Esophagus (tissue), 2 donors: ENCODE data around the gene TRIM5. TPM values are rescaled to one million over a fixed set of nuclear protein-coding genes. Genes with fewer than 3 reads are reported as not detected.
"Not testable (repeated sequence)": the region's sequence is repeated elsewhere in the genome, so short reads cannot be mapped to it uniquely, and the experiment has no call there.

Source experiments
- H3K27ac ChIP-seq, 2 donors: one replicate each; pipeline ENCODE4 v1.5.1; 2013; ENCODE audit warnings: low read depth in 2 of 2, mild to moderate bottlenecking in 2 of 2, inconsistent platforms in 1 of 2, low read length in 1 of 2, moderate library complexity in 1 of 2
- H3K27me3 ChIP-seq, 2 donors: one replicate each; pipeline ENCODE4 v1.6.1; 2013; ENCODE audit warnings: low read length in 2 of 2, control low read depth in 1 of 2, mild to moderate bottlenecking in 1 of 2; ENCODE audit not compliant: insufficient read depth in 2 of 2, control insufficient read depth in 1 of 2
- H3K36me3 ChIP-seq, 2 donors: one replicate each; pipeline ENCODE4 v1.6.1; 2013; ENCODE audit warnings: low read length in 1 of 2; ENCODE audit not compliant: control insufficient read depth in 2 of 2, insufficient read depth in 2 of 2
- H3K4me1 ChIP-seq, 2 donors: one replicate each; pipeline ENCODE4 v1.6.1; 2013; ENCODE audit warnings: low read length in 1 of 2; ENCODE audit not compliant: control insufficient read depth in 2 of 2, insufficient read depth in 2 of 2
- H3K4me3 ChIP-seq, 2 donors: one replicate each; pipeline ENCODE4 v1.5.1; 2013; ENCODE audit warnings: low read length in 2 of 2, mild to moderate bottlenecking in 2 of 2, low read depth in 1 of 2, moderate library complexity in 1 of 2
- H3K9me3 ChIP-seq, 2 donors: one replicate each; pipeline ENCODE4 v1.6.1; 2013; ENCODE audit warnings: mild to moderate bottlenecking in 2 of 2, low read depth in 1 of 2, low read length in 1 of 2, moderate library complexity in 1 of 2; ENCODE audit not compliant: control insufficient read depth in 2 of 2, insufficient read depth in 1 of 2
- WGBS, 2 donors: extraction: QIAGEN DNeasy Blood & Tissue Kit; methylation state at CpG; one replicate each; pipeline ENCODE4 v1.1.7; 2013; 5-methylcytosine and 5-hydroxymethylcytosine counted together
- polyA plus RNA-seq, 2 donors: library from polyadenylated mRNA; stranded (reverse); fragments of 200-250 nt; gene quantifications; one replicate each; pipeline ENCODE4 v1.2.3, GENCODE V29; 2013
- donor health status: healthy with polysubstance abuse.
- donor health status: Bipolar disorder and iron deficiency.

The TRIM5 gene
- polyA plus RNA-seq, 2 donors = 5.8 to 6.7 TPM

- WGBS, 2 donors = 12 to 27% methylated on average over 5 of the region's 5 CpGs
- no peaks in the 10 kb centered on the region for H3K4me1 ChIP-seq
- peak overlapping the region; percentile 8 to 26 for H3K27ac ChIP-seq
- H3K36me3 ChIP-seq = no peaks in the 10 kb centered on the region
- H3K4me3 ChIP-seq = peak overlapping the region; percentile 16 to 54
- H3K9me3 ChIP-seq = no peaks in the 10 kb centered on the region
- no peaks in the 10 kb centered on the region for H3K27me3 ChIP-seq
Measured at GRCh38 chr11:5690736-5691135, 5.9 kb upstream of the TRIM5 start.

GRCh38 chr11:5690216-5690615, 5.3 kb upstream of the TRIM5 start:
- 5 to 10% methylated on average over 5 of the region's 5 CpGs for WGBS, 2 donors
- peak overlapping the region; percentile 36 to 54 for H3K4me3 ChIP-seq
- H3K27ac ChIP-seq = peak overlapping the region; percentile 83 to 96
- H3K9me3 ChIP-seq = no peaks in the 10 kb centered on the region
- no peaks in the 10 kb centered on the region for H3K4me1 ChIP-seq
- no peaks in the 10 kb centered on the region for H3K27me3 ChIP-seq
- no peaks in the 10 kb centered on the region for H3K36me3 ChIP-seq

DNA sequence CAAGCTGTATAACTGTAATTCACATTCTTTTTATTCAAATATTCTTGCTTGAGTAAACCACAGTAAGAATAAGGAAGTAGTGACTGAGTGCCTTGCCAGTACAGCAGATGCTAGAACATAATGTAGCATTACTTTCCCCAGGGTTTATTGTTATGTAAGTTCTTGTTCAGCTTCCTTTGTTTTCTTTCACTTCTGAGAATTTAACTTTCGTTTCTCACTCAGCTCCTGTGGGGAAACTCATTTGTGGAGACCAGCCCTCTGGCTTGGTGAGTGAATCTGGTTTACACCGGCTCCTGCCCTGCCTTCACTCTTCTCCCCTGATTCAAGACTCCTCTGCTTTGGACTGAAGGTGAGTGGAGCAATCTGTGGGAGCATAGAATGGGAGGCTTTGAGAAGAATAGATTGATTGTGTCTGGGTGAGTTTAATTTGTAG, 4.7 kb upstream of the TRIM5 start, which contains the start of gene TRIM22:
Gene TRIM22 (plus strand): TSS at position 240 of the 433 bp plus-strand sequence. CDS start 6,443 bp downstream, outside the sequence.
- Histone ChIP-seq H3K27me3 (no peaks in the 10 kb centered on the region), H3K36me3 (no peaks in the 10 kb centered on the region), H3K9me3 (no peaks in the 10 kb centered on the region), H3K4me3 (peak within 1 kb of the TSS; percentile 36 to 54), H3K27ac (peak within 1 kb of the TSS; percentile 83 to 96), H3K4me1 (no peaks in the 10 kb centered on the region)
- 5 to 12% methylated on average over 2 of the region's 2 CpGs for WGBS, 2 donors

- no peaks in the 10 kb centered on the region for H3K4me1 ChIP-seq
- H3K27ac ChIP-seq = no peak overlapping the region
- H3K36me3 ChIP-seq = no peaks in the 10 kb centered on the region
- H3K9me3 ChIP-seq = no peaks in the 10 kb centered on the region
- no peaks in the 10 kb centered on the region for H3K27me3 ChIP-seq
- WGBS, 2 donors = 90 to 94% methylated on average over 1 of the region's 1 CpG
- no peak overlapping the region for H3K4me3 ChIP-seq
Measured at GRCh38 chr11:5688482-5688881, 3.6 kb upstream of the TRIM5 start.

DNA sequence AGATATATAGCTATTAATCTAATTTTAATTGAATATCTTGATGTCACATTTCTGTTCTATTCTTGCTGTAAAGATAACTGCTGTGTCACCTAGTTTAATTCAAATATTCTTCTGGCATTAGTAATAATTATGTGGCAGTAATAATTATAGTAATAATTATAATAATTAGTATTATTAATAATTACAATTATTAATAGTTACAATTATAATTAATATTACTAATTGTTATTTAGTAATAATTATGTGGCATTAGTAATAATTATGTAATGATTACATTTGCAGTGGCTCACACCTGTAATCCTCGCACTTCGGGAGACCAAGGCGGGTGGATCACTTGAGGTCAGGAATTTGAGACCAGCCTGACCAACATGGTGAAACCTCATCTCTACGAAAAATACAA, 1.6 kb upstream of the TRIM5 start:
- H3K9me3 ChIP-seq = no peaks in the 10 kb centered on the region
- no peak overlapping the region for H3K4me3 ChIP-seq
- H3K4me1 ChIP-seq = peaks cover 2 to 3% of the 10 kb centered on the region in 2 donors
- H3K27ac ChIP-seq = no peak overlapping the region
- no peaks in the 10 kb centered on the region for H3K27me3 ChIP-seq
- H3K36me3 ChIP-seq = no peaks in the 10 kb centered on the region
- WGBS, 2 donors = 98% methylated on average over 4 of the region's 4 CpGs

DNA sequence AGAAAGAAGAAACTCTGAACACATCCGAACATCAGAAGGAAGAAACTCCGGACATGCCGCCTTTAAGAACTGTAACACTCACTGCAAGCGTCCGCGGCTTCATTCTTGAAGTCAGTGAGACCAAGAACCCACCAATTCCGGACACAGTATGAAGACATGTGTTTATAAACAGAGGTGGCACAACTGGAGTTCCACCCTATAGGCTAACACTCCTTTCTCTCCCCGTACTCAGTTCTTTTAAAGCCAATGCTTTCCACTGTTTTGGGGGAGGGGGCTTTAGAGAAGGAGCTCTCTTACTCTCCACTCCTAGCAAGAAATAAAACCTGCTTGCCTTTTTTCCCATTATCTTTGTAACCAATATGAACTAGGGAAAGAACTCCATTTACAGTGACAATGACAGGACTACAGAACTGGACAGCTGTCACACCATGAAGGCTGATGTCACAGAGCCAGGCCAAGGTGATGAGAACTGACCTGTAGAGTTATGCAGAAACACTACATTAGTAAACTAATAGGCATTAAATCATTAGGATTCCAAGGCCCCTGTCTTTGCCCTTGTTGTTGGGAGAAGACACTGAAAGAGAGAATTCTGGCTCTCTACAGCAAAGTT, 733 bp downstream of the TRIM5 start:
- H3K9me3 ChIP-seq = no peaks in the 10 kb centered on the region
- H3K4me1 ChIP-seq = peaks cover 2 to 3% of the 10 kb centered on the region in 2 donors
- H3K4me3 ChIP-seq = peak overlapping the region; percentile 60 to 72
- H3K27ac ChIP-seq = peak overlapping the region; percentile 93 to 99
- WGBS, 2 donors = 24 to 34% methylated on average over 7 to 8 of the region's 8 CpGs
- peaks cover 0 to 5% of the 10 kb centered on the region in 2 donors for H3K36me3 ChIP-seq
- no peaks in the 10 kb centered on the region for H3K27me3 ChIP-seq

- H3K36me3 ChIP-seq, H3K27me3 ChIP-seq, H3K4me3 ChIP-seq, H3K4me1 ChIP-seq, H3K27ac ChIP-seq, H3K9me3 ChIP-seq: not testable (repeated sequence)
- WGBS, 2 donors = 55 to 72% methylated on average over 7 of the region's 7 CpGs
Measured at GRCh38 chr11:5683620-5684019, 1.3 kb downstream of the TRIM5 start.

- H3K4me3 ChIP-seq, H3K4me1 ChIP-seq, H3K9me3 ChIP-seq, H3K27ac ChIP-seq, H3K27me3 ChIP-seq: not testable (repeated sequence)
- 84 to 86% methylated on average over 22 to 33 of the region's 33 CpGs for WGBS, 2 donors
- peaks cover 0 to 11% of the 10 kb centered on the region in 2 donors for H3K36me3 ChIP-seq
Measured at GRCh38 chr11:5682890-5683441, 1.9 kb downstream of the TRIM5 start.

DNA sequence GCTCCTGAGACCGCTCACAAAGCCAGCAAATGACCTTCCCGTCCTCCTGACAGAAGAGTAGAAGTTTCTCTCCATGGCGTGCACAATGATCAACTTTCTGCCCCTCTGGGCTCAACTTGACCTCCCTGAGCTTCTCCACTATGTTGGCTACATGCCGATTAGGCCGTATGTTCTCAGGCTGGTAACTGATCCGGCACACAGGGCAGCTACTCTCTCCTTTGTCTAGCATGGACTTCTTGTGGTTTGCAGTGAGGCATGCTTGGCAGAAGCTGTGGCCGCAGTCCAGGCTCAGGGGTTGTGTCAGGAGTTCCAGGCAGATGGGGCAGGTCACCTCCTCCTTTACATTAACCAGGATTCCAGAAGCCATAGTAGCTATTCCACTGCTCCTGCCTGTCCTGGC, 5.1 kb downstream of the TRIM5 start:
- H3K36me3 ChIP-seq = peaks cover 0 to 11% of the 10 kb centered on the region in 2 donors
- no peaks in the 10 kb centered on the region for H3K9me3 ChIP-seq
- no peak overlapping the region for H3K27ac ChIP-seq
- no peak overlapping the region for H3K4me3 ChIP-seq
- H3K27me3 ChIP-seq = no peaks in the 10 kb centered on the region
- whole genome bisulfite sequencing, 2 donors = 95 to 97% methylated on average over 7 of the region's 7 CpGs
- peaks cover 2 to 3% of the 10 kb centered on the region in 2 donors for H3K4me1 ChIP-seq

DNA sequence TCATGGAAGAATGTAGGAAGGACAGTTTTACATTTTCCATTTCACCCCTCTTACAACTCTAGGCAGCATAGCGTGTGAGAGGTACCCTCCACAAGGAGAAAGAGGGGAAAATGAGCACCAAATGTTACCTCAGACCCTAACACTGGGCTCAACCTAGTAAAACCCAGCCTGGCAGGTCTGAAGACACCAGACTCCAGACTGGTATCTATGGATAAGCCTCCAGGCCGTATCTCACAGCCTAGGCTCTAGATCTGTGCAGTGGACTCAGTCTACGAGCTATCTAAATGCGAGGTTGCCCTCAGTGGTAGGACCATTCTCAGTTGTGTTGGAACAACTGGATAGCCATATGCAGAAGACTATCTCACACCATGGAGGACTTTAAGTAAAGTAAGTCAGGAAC, 10.5 kb downstream of the TRIM5 start:
- Histone ChIP-seq H3K4me3 (no peak overlapping the region), H3K36me3 (peaks cover 0 to 9% of the 10 kb centered on the region in 2 donors), H3K4me1 (no peaks in the 10 kb centered on the region), H3K27me3 (no peaks in the 10 kb centered on the region), H3K27ac (no peak overlapping the region), H3K9me3 (no peaks in the 10 kb centered on the region)
- WGBS, 2 donors = 94 to 98% methylated on average over 4 of the region's 4 CpGs
